ENCODE results near the gene C6orf52.

C6orf52 gene

DNA sequence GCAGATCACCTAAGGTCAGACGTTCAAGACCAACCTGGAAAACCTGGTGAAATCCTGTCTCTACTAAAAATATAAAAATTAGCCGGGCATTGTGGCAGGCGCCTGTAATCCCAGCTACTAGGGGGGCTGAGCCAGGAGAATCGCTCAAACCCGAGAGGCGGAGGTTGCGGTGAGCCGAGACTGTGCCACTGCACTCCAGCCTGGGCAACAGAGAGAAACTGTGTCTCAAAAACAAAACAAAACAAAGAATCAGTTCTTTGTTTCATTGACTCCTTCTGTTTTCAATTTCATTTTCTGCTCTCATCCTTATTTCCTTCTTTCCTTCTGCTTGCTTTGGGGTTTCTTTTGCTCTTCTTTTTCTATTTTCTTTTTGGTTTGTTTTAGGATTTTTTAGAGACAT, 19.5 kb upstream of the C6orf52 start:
- no peak for DNase-seq (ENCODE audit: low read depth)
- TF ChIP-seq CTCF (IDR thresholded peaks at IDR 0.05; ENCODE audit: control insufficient read depth, insufficient read depth, low read depth, low read length, missing control alignments) = no peak

GRCh38 chr6:10696655-10697054, 2.2 kb upstream of the C6orf52 start:
- no peak for TF ChIP-seq CTCF (IDR thresholded peaks at IDR 0.05; ENCODE audit: control insufficient read depth, insufficient read depth, low read depth, low read length, missing control alignments)
- no peak overlapping the region for H3K4me3 ChIP-seq (ENCODE audit: control insufficient read depth, low read depth, low read length)
- no peak for DNase-seq (ENCODE audit: low read depth)

More for the DNA sequence above, 19.5 kb upstream of the C6orf52 start:
- no peak overlapping the region for H3K4me3 ChIP-seq (ENCODE audit: control insufficient read depth, low read depth, low read length)

DNA sequence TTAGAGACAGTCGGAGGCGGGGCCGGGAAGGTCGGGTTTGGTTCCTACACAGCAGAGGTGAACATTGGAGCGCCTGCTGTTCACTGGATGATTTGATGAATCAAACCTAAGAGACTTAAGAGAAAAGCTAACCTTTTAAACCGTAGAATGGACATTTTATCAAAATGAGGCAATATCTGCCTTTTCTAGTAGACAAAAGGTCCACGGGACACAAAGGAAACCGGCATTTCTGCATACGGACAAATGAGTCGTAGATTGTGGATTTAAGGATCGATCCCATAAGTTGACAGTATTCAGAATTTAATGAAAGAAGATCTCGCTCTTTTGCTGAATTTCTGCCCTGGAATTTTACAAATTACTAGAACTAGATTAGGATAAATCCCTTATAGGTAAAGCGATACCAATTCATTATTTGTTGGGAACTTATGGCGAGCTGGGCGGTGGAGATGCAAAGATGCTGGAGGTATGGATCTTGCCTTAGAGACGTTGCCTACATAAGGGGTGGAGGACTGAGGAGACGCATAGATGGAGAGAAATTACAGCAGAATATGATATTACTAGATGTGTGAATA, 756 bp upstream of the C6orf52 start:
- no peak for TF ChIP-seq CTCF (IDR thresholded peaks at IDR 0.05; ENCODE audit: control insufficient read depth, insufficient read depth, low read depth, low read length, missing control alignments)
- H3K4me3 ChIP-seq (ENCODE audit: control insufficient read depth, low read depth, low read length) = peak overlapping the region; percentile 91
- no peak for DNase-seq (ENCODE audit: low read depth)

GRCh38 chr6:10692965-10693538, 1.4 kb downstream of the C6orf52 start:
- peak overlapping the region; percentile 91 for H3K4me3 ChIP-seq (ENCODE audit: control insufficient read depth, low read depth, low read length)
- DNase-seq (ENCODE audit: low read depth) = no peak
- TF ChIP-seq CTCF (IDR thresholded peaks at IDR 0.05; ENCODE audit: control insufficient read depth, insufficient read depth, low read depth, low read length, missing control alignments) = no peak

DNA sequence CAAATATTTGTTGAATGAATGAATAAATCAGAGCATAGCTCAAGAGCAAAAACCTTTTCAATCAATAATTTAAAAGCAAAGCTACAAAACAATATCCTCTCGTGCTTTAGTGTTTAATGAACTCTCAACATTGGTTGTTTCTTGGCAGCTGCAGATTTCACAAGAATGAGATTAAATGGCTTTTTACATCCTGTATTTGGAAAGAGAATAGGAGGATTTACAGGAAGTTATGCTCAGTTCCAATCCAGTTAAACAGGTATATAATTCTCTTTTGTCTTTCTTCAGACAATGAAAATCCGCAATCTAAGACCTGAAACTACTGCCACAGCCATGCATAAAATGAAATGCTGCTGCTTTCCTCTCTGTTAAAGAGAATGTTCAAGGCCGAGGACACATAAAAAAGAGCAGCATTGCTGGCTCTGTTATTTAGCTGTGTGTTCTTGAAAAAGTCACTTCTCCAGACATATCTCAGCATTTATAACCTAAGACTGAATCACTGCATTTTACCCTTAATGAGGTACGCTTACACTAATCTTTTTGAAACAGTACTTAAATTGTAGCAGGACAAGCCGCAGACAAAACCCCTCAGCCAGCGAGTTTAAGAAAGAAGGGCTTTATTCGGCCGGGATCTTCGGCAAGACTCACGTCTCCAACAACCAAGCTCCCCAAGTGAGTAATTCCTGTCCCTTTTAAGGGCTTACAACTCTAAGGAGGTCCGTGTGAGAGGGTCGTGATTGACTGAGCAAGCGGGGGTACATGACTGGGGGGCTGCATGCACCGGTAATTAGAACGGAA, 3.6 kb downstream of the C6orf52 start:
- DNase-seq (ENCODE audit: low read depth) = no peak
- TF ChIP-seq CTCF (IDR thresholded peaks at IDR 0.05; ENCODE audit: control insufficient read depth, insufficient read depth, low read depth, low read length, missing control alignments) = no peak
- H3K4me3 ChIP-seq (ENCODE audit: control insufficient read depth, low read depth, low read length) = no peak overlapping the region

- DNase-seq (ENCODE audit: low read depth) = no peak
- no peak for TF ChIP-seq CTCF (IDR thresholded peaks at IDR 0.05; ENCODE audit: control insufficient read depth, insufficient read depth, low read depth, low read length, missing control alignments)
- no peak overlapping the region for H3K4me3 ChIP-seq (ENCODE audit: control insufficient read depth, low read depth, low read length)
Observed at GRCh38 chr6:10687582-10687981, 6.8 kb downstream of the C6orf52 start.
